ENCODE measurements around the gene PDGFA.

GRCh38 chr7:495761-496321 is 23.8 kb downstream of the PDGFA start:
- TF ChIP-seq CTCF (IDR thresholded peaks at IDR 0.05) (no peak), POLR2A (IDR thresholded peaks at IDR 0.05) (no peak)
